ELR (cell line): Measurements from ENCODE around the gene SLC35B4.
"Not testable (repeated sequence)": the region's sequence is repeated elsewhere in the genome, so short reads cannot be mapped to it uniquely, and the experiment has no call there.

ENCODE experiments used
- DNase-seq: peaks from one replicate; pipeline ENCODE4 v3.0.0-alpha.2; 2015; ENCODE audit warnings: low read depth

The SLC35B4 gene

DNA sequence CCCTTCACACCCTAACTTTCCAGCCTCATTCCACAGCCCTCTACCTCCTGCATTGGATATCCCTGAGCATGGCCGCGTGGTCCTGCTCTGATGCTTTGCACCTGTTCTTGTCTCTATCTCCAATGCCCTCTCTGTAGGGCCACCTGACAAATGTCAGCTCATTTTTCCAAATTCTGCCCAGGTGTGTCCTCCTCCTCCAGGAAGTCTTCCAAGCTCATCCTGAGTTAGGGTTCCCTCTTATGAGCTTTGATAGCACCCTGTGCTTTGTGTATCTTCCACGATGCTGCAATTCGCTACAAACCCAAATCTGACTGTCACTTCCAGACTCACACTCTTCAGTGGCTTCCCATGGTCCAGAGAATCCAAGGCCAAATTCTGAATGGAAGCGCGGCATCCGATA lies 14.7 kb upstream of the SLC35B4 start:
- no peak for DNase-seq

DNA sequence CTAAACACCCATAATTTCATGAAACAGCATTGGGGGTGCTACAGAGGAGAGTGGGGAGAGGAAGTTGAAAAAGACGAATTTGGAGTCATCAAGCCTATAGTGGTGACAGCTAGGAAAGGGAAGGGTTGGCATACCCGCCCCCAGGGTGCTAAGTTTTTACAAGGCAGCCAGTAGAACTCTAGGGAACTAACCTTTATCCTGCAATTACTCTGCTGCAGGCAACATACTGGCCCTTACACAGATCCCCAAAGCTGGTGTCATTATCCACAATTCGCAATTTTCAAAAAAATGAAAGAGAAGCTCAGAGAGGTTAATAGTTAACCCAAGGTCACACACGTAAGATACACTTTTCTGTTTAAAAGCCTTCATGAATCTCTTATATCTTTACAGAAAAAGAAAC lies 14.2 kb upstream of the SLC35B4 start:
- DNase-seq: no peak

DNA sequence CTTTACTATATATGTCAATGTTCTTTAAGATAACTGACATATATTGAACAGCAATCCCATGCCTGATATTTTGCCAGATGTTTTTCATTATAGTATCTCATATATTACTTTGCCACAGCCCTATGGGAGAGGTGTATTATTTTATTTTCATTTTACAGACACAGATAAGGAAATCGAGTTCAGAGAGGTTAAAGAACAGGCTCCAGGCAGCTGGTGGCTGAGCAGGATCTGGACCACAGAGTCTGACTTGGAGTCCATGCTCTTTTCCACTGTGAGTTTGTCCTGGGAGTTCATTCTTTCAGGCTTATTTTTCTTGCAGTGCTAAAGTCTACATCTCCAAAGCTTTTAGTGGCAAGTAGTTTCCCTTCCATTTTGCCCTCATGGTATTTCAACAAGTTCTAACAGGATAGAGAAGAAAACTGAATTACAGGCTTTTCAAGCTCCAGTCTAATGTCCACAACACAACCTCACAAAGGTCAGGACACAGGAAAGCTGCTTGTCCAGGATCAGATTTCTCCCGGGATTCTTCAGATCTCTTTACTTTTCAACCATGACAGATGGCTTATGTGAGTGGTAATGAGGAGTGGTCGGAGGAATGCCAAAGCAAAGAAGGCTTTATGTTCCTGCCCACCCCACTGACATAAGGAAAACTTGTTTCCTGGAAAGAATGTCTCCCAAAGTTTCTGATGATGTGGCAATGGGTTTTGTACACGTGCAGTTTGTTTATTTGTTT lies 13.1 kb upstream of the SLC35B4 start:
- DNase-seq: no peak

DNA sequence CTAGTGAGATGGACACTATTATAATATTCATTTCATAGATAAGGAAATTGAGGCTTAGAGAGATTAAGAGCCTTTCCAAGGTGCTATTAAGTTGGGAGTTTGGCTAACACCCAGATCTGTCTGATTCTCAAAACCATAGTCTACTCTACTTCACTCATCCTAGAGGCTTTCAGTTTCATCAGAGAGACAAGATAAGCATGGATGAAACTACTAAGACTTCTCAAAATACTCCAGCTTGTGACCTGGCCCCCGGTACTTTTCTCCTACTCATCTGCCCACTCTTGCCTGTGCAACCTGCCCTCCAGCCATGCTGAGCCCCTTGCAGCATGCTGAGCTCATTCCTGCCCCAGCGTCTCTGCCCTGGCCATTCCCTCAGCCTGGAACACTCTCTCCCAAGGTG lies 12.2 kb upstream of the SLC35B4 start:
- no peak for DNase-seq

DNA sequence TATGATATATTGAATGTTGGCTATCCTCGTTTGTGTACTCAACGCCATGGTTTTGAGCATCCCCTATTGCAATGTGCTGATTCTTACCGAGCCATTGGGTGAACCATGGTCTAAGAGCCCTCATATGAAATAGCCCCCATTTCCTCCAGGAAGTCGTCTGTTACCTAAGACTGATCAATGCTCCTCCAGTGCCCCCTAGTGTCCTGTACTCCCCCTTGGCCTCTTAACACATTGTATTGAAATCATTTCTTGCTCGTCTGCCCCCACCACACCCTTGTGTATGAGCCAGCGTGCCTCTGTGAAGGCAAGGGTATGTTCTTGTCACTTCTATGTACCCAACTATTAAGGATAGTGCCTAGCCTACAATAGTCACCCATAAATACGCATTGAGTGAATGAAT lies 11.2 kb upstream of the SLC35B4 start:
- DNase-seq: peak; percentile 73

DNA sequence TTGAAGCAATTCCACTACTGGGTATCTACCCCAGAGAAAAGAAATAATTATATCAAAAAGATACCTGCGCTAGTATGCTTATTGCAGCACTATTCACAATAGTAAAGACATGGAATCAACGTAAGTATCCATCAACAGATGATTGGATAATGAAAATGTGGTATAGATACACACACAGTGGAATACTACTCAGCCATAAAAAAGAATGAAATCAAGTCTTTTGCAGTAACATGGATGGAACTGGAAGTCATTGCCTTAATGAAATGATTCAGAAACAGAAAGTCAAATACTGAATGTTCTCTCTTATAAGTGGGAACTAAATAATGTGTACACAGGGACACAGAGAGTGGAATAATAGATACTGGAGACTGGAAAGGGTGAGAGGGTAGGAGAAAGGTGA lies 7.4 kb upstream of the SLC35B4 start:
- DNase-seq: no peak

DNA sequence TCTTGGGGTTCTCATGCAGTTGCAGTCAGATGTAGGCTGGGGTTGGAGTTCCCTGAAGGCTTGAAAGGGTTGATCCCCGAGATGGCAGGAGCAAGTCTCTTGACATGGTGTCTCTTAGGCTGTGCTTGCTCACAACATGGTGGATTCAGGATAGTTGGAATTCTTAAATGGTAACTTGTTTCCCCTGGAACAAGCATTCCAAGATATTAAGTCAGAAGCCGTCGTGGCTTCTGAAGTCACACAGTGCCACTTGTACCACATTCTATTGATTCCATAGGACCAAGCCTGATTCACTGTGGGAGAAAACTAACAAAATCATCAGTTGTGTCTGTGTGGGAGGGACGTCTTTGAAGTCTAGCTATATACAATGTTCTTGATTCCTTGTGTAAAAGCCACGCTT lies 3.5 kb upstream of the SLC35B4 start:
- peak; percentile 56 for DNase-seq

DNA sequence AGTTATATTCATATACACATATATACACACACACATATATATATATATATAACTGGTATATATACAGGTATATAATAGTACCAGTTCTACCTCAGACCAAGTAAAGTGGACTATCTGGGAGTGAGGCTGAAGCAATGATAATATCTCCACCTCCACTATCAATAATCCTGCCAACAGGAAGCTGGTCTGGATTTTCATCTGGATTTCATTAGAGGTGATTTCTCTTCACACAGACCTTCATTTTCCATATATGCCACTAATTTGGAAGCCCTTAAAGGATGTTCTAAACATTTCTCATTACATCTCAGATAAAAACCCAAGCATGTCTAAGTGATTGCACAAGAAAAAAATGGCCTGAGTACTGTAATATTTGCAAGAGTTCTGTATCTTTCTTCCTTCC lies 1.7 kb upstream of the SLC35B4 start:
- DNase-seq: no peak

DNA sequence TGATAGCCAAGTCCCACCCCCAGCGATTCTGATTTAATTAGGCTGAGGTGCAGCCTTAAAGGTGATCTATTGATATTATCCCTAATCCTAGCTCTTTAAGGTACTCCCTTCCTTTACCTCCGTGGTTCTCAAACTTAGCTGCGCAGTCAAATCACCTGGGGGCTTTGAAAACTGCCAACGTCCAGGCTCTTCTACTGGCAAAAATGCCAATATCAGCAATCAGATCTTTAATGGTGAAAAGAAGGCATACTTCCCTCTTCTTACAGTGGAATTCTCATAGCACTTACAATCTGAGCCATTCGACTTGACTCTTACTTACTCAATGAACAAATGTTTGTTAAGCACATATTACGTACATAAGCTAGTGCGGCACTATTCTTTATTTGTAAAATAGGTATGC lies 704 bp upstream of the SLC35B4 start:
- DNase-seq: no peak

DNA sequence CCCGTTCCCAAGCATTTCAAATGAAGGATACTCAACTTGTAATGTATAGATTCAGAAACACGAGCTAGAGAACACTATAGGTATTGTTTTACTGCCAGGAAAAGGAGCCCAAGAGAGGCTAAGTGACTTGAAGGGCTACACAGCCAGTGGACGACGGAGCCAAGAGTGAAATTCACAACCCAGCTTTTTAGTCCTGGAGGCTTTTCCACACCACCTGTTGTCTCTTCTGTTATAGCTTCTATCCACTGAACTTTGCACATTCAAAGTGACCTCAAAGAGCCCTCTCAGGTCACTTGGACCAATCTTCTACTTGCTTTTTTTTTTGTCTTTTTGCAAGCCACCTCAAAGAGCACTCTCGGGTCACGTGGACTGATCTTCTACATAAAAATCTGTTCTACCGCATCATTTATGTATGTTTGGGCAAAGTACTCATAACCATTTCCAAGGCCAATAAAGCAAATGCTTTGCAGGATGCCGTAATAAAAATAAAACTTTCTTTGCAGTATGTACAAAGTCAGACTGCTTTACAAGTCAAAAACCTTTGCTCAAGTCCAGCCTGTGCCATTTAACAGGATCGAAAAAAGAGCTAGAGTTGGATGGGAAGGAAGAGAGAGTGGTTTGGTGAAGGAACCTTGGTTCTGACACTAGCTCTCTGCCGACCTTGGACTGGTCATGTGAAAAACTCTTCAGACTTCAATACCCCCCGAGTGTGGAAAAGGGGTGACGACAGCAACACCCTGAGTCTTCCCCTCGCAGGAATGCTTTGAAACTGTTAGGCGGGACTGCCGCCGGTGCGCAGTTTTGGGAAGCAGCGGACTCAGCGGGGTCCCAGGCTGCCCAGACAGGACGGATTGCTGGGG lies 821 bp downstream of the SLC35B4 start:
- peak; percentile 52 for DNase-seq

DNA sequence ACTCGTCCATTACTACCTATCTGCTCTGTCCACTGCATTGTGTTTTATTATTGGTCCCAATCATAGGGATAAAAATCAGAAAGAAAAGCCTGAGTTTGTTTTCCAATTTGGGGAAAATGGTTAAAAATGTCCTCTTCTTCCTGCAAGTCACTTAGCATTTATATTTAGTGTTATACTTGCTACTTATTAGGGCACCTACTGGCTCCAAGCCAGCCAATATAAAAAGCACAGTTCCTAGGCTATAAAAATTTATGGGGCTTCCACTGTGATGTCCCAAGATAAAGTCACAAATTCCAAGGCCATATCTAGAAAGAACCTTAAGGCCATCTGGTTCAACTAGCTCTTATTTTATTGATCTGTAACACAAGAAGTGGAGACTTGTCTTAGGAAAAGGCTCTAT lies 3.2 kb downstream of the SLC35B4 start:
- no peak for DNase-seq

DNA sequence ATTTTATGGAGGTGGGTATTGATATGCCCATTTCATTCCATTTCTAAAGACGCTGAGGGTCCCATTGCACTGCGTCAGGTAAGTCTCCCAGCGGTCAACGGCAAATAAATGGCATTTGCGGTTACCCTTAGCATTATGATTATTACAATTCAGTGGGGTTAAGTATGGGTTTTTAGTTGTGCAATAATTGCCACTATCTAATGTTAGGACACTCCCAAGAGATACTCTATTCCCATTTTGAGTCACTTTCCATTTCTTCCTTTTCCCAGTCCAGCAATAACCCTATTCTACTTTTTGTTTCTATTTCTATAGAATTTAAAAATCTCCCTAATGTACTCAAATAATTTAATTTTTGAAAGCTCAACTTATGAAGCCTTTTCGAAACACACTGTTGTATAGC lies 4.0 kb downstream of the SLC35B4 start:
- no peak for DNase-seq

DNA sequence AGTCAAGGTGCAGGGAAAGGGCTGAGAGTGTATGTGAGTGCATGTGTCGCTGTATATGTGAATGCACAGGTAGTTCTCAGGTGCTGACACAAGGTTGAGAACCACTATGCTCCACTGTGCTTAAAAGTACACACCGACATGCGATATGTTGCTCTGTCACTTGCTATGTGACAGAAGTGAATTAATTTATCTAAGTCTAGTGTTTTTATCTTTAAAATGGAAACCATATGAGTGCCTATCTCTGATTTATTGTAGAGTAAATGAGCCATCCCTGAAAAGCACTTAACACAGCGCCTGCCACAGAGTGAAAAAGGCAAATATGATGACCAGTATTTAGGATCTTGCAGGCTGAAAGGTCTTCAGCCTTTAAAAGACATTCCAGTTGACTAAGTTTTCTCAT lies 4.9 kb downstream of the SLC35B4 start:
- no peak for DNase-seq

DNA sequence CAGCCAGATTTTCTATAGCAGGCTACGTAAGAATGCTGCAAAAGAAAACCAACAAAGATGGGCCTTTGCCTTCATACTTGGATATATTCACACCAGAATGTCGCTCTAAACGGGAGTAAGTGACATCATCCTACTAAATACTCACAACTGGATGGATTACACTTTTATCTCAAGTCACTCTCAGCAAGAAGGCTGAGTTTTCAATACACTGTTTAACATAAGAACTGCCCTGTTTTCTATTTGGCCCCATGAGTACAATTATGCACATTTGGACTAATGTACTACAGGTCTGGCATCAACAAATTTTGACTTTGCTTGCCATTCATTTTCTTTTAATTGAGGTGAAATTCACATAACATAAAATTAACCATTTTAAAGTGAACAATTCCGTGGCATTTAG lies 8.2 kb downstream of the SLC35B4 start:
- DNase-seq: no peak

DNA sequence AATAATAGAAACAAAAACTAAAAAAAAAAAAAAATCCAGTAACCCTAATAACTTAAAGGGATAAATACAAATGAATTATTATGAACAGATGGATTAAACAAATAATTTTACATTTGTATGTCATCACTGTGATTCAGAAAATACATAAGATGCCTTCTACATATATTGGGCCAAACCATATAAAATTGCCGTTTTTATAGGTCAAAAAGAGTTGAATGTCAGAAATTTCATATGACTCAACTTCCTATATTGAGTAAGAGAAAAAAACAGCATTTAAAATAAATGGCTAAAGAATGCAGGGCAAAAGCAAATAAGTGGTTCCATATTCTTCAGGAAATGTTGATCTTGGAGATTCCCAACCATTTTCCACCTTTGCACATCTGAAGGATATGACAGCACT lies 9.4 kb downstream of the SLC35B4 start:
- peak; percentile 59 for DNase-seq

DNA sequence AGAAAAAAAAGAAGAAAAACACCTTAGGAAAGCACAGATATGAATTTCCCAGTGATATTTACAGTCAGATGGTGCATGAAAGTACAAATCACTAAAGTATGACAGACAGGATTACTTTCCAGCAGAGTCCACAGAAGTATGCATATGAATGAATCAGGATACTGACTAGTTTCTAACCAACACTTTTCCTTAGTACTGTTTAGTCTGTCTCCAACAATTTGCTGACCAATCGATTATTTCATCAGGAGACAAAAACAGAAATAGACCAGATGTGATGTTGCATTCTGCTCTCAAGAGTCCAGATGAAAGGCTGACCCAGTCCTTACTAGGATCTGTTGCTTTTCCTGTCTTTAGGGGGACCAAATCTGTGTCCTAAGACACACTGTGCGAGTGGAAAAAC lies 14.6 kb downstream of the SLC35B4 start:
- DNase-seq: peak; percentile 1

DNA sequence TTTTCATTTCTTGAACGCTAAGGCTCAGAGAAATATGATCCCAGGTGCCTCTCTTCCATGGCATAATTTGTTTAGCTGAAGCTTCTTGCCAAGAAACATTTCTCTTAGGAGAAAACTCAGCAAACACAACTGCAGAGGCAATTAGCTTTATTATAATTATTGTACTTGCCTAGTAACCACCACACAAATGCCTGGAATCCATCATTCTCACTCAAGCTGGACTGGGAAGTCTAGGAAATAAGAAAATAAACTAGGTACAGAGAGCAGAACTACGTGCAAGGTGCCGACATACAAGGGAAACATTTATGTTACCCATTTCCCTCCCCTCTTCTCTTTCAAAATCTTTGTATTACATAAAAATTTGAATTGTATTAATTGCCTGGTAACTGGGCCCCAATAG lies 15.1 kb downstream of the SLC35B4 start:
- no peak for DNase-seq

DNA sequence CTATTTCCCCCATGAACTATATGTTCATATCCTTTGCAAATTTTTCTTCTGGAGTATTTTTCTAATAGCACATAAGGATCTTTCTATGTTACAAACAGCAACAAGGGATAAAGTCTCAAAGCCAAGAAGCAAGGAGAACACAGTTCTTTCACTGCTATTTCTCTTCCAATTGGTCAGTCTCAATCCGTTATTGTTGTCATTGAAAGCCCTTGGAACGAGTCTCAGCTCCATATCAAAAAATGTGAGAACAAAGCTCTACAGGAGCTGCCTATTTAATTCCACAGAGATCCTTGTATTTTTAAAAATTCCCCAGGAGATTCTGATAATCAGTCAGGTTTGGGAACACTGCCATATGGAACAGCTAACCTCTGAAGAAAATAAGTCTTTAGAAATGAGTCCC lies 15.7 kb downstream of the SLC35B4 start:
- DNase-seq: no peak

DNA sequence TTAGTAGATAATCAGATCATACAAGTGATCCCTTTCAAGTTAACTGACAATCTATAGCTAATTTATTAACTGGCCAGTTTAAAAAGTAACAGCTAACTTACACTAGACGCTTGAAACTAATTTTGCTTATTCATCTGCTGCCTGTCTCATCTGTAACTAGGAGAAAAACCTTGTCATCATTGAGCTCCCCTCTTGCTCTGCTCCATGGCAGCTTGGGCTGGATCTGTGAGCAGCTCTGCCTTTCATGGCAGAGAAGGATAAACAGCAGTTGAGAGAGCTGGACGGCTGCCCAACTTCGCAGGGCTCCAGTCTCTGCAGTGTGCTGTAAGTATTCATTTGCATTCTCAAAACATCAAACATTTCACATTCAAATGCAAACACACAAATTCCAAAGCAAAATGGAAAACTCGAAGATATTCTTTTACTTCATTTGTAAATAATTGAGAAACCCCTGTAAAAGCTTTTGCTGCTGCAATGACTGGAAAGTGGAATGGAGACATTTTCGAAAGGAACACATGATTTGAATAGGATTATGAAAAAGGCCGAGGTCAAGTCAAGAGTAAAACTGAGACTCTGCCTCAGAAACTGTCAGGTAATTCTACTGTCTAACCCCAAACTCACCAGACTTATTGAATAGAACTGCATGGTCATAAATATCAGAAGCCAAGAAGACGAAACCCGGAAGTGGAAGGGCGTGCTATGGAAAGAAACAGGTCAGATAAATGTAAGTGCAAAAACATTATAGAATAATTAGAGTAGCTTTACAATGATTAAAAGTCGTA lies 17.6 kb downstream of the SLC35B4 start:
- no peak for DNase-seq

DNA sequence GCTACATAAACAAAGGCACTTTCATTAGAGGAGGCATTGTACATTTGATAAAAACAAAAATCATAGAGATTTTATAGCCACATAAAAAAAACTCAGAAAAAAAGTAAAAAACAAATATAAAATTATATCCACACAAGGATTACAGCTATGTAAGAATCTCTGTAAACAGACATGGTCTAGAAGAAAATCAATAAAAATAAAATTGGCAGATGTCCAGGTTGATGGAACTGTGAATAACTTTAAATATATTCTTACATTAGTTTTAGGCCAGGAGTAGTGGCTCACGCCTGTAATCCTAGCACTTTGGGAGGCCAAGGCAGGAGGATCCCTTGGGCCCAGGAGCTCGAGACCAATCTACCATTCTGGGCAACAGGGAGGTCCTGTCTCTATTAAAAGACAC lies 19.2 kb downstream of the SLC35B4 start:
- DNase-seq: no peak

DNA sequence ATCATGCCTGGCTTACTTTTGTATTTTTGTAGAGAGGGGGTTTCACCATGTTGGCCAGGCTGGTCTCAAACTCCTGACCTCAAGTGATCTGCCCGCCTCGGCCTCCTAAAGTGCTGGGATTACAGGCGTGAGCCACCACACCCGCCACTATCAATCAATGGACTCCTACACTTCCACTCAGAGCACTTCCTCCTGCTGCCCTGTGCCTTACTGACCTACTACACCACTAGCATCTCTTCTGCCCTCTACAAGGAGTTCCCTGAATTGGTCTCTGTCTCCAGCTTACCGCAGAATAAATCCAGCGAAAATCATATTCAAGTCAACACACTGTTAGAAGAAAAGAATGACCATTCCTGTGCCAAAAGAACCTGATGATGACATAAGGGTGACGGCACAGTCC lies 20.7 kb downstream of the SLC35B4 start:
- not testable (repeated sequence) for DNase-seq

DNA sequence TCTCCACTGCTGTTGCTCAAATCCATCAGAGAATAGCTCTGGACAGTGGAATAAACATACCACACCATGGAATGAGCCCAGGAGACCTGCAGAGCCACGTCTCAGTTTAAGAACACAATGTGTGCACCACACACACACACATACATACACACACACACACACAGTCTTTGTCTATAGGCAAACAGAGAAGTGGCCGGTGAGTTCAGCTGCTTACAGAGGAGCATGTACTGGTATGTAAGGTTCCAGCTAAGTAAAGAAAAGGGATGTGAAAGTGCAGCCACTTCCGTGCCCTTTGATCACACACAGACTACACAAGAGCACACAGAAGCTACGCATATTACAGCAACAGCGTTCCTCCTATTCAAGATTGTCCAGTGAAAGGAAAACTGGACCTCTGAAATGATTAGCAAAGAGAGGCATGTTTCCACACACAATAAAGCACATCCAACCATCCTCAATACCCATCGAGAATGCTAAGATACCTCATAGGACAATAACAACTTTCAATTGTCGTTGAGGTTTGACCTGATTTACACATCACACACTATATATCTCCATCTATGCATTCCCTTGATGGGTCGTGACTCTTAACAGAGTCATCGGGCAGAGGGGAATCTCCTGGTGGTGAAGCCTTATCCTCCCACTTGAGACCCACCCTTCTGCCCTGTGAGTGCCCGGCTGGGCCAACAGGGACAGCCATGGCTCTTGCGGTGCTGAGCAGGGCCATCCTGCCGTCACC lies 23.6 kb downstream of the SLC35B4 start:
- no peak for DNase-seq
